ENCODE measurements around the gene SMCO2. TPM values are rescaled to one million over a fixed set of nuclear protein-coding genes. Genes with fewer than 3 reads are reported as not detected.

Gene SMCO2
- total and polyA plus RNA-seq, 2 of the 13 experiments (the other 11 are each of a cell fraction or from before 2014, with no cell fraction given) = 0.15 TPM; not detected in 1

GRCh38 chr12:27506645-27507189 is 60.2 kb downstream of the SMCO2 start:
- H3K79me2 ChIP-seq (ENCODE audit: insufficient read depth, low read length) = no peaks in the 10 kb centered on the region
- CTCF ChIA-PET (ENCODE audit: low intra/inter-chr PET ratio, low total read pairs) = no interaction called here
- no peak overlapping the region for H3K4me2 ChIP-seq (ENCODE audit: low read depth, low read length)
- no peak overlapping the region for H3K9ac ChIP-seq (ENCODE audit: insufficient read depth, low read depth, low read length)
- no TSS peak for BruUV-seq (replicated peaks)
- FAIRE-seq = no peak
- H3K4me3 ChIP-seq (replicated peaks in 1 of 3; ENCODE audit: insufficient read depth in 1 of 3, low read depth in 2 of 3, low read length in 3 of 3) = no peak overlapping the region
- no peaks in the 10 kb centered on the region; a peak in 1 of 5 replicates for H3K27me3 ChIP-seq (ENCODE audit: control insufficient read depth in 1 of 2, insufficient read depth in 2 of 2, low read length in 2 of 2)
- H3K27ac ChIP-seq (ENCODE audit: extremely low read length, insufficient read depth, low read length) = no peak overlapping the region
- POLR2A ChIA-PET = no interaction called here
- no peak for ATAC-seq
- in situ Hi-C loops (cut with HindIII; ENCODE audit: extremely low pct_ligation_motif_present, low pct_unique_long_range_greater_than_20kb) = no loop called here
- DNase-seq (ENCODE audit: low spot score) = no peak
- no peaks in the 10 kb centered on the region for H3K9me3 ChIP-seq (ENCODE audit: low read length)
- intact Hi-C loops (cut with micrococcal nuclease; ENCODE audit: unreplicated experiment) = no loop called here
- TF ChIP-seq ZNF720 (CRISPR knock-in tag; IDR thresholded peaks at IDR 0.05) (no peak), FOXK1 (CRISPR knock-in tag; IDR thresholded peaks at IDR 0.05; ENCODE audit: borderline replicate concordance, low read depth) (no peak), KDM2A (CRISPR knock-in tag; IDR thresholded peaks at IDR 0.05; ENCODE audit: borderline replicate concordance, low read depth) (no peak), RBM22 (optimal IDR thresholded peaks at IDR 0.05; ENCODE audit: low read length) (no peak), KLF6 (CRISPR knock-in tag; IDR thresholded peaks at IDR 0.05) (no peak), GATA4 (IDR thresholded peaks at IDR 0.05; ENCODE audit: borderline replicate concordance, low read depth) (no peak), ZNF264 (CRISPR knock-in tag; IDR thresholded peaks at IDR 0.05) (no peak), ISX (CRISPR knock-in tag; conservative IDR thresholded peaks at IDR 0.05) (no peak), ZFY (CRISPR knock-in tag; IDR thresholded peaks at IDR 0.05) (no peak), MIER2 (CRISPR knock-in tag; IDR thresholded peaks at IDR 0.05) (no peak)
- H3K36me3 ChIP-seq (replicated peaks in 1 of 2; ENCODE audit: control insufficient read depth in 1 of 2, insufficient read depth in 2 of 2, low read length in 2 of 2) = no peaks in the 10 kb centered on the region
- no peaks in the 10 kb centered on the region for H4K20me1 ChIP-seq (ENCODE audit: insufficient read depth, low read length)
- H2AFZ ChIP-seq (ENCODE audit: low read length) = no peak overlapping the region
- WGBS (ENCODE audit: low lambda C conversion rate) = 40% methylated on average over 2 of the region's 2 CpGs
- H3K4me1 ChIP-seq (ENCODE audit: insufficient read depth, low read length) = no peaks in the 10 kb centered on the region

All from HepG2 (cell line).